Keratinocyte (primary cell): ENCODE measurements around the gene CHERP. TPM values are rescaled to one million over a fixed set of nuclear protein-coding genes. Genes with fewer than 3 reads are reported as not detected.
"Not testable (repeated sequence)": the region's sequence is repeated elsewhere in the genome, so short reads cannot be mapped to it uniquely, and the experiment has no call there.

Source experiments
- DNase-seq: peaks from one replicate; pipeline ENCODE4 v3.0.0-alpha.2; 2011; ENCODE audit warnings: low read depth, missing footprints, low spot score
- FAIRE-seq: peaks from 2 replicates; lab custom pipeline; 2011; peaks lifted over from hg19 to GRCh38; lab: Jason Lieb, UNC
- H2AFZ ChIP-seq: 2 replicates; pipeline ENCODE4 v1.6.0; 2012; ENCODE audit warnings: low read length, control low read depth, inconsistent platforms; ENCODE audit not compliant: control insufficient read depth
- H3K27ac ChIP-seq: 2 replicates; pipeline ENCODE4 v1.5.1; 2011; ENCODE audit warnings: low read length; ENCODE audit not compliant: control insufficient read depth, insufficient read depth
- H3K27me3 ChIP-seq: 3 replicates; pipeline ENCODE4 v1.6.0; 2011; ENCODE audit warnings: low read length; ENCODE audit not compliant: control insufficient read depth, insufficient read depth; ENCODE audit errors: extremely low read depth
- H3K36me3 ChIP-seq, 2 experiments: 2 replicates in 1 of 2; 3 replicates in 1 of 2; pipeline ENCODE4 v1.5.1; 2011; ENCODE audit warnings: low read length in 2 of 2, mild to moderate bottlenecking in 1 of 2; ENCODE audit not compliant: control insufficient read depth in 2 of 2, insufficient read depth in 2 of 2; ENCODE audit errors: extremely low read depth in 1 of 2
- H3K4me1 ChIP-seq: 3 replicates; pipeline ENCODE4 v1.5.1; 2011; ENCODE audit warnings: low read length; ENCODE audit not compliant: control insufficient read depth, insufficient read depth; ENCODE audit errors: extremely low read depth
- H3K4me2 ChIP-seq: 3 replicates; pipeline ENCODE4 v1.6.0; 2011; ENCODE audit warnings: low read depth, low read length; ENCODE audit not compliant: control insufficient read depth, insufficient read depth; ENCODE audit errors: extremely low read depth
- H3K4me3 ChIP-seq, 3 experiments: fragments of 200-600 bp in 1 of 3; sonication (generic) in 1 of 3; 2 replicates in 2 of 3; 3 replicates in 1 of 3; pipeline ENCODE4 v1.5.1; 2011 to 2016; ENCODE audit warnings: low read length in 3 of 3, mild to moderate bottlenecking in 3 of 3, control low read depth in 2 of 3, inconsistent platforms in 1 of 3, low read depth in 1 of 3, mixed read lengths in 1 of 3, mixed run types in 1 of 3, moderate library complexity in 1 of 3; ENCODE audit not compliant: control insufficient read depth in 2 of 3, insufficient read depth in 2 of 3; ENCODE audit errors: extremely low read depth in 1 of 3
- H3K79me2 ChIP-seq: 2 replicates; pipeline ENCODE4 v1.6.0; 2012; ENCODE audit warnings: low read length; ENCODE audit not compliant: control insufficient read depth, insufficient read depth
- H3K9ac ChIP-seq: 3 replicates; pipeline ENCODE4 v1.6.0; 2011; ENCODE audit warnings: low read length; ENCODE audit not compliant: control insufficient read depth, insufficient read depth; ENCODE audit errors: extremely low read depth
- H3K9me1 ChIP-seq: 3 replicates; pipeline ENCODE4 v1.6.0; 2011; ENCODE audit warnings: low read length; ENCODE audit not compliant: control insufficient read depth, insufficient read depth; ENCODE audit errors: extremely low read depth
- H3K9me3 ChIP-seq: 2 replicates; pipeline ENCODE4 v1.5.1; 2012; ENCODE audit warnings: low read depth, low read length; ENCODE audit not compliant: control insufficient read depth
- H4K20me1 ChIP-seq: 3 replicates; pipeline ENCODE4 v1.6.0; 2011; ENCODE audit warnings: low read length; ENCODE audit not compliant: control insufficient read depth, insufficient read depth; ENCODE audit errors: extremely low read depth
- CTCF ChIP-seq, 3 experiments: IDR thresholded peaks in 1 of 3; conservative IDR thresholded peaks in 1 of 3; optimal IDR thresholded peaks in 1 of 3; 2 replicates in 2 of 3; 3 replicates in 1 of 3; pipeline versions ENCODE3 to v1.5.1; 2011; ENCODE audit warnings: low read length in 3 of 3, mild to moderate bottlenecking in 3 of 3, moderate library complexity in 2 of 3, control low read depth in 1 of 3, inconsistent platforms in 1 of 3; ENCODE audit not compliant: insufficient read depth in 2 of 3; ENCODE audit errors: extremely low read depth in 1 of 3
- EZH2 ChIP-seq: IDR thresholded peaks from one replicate; pipeline ENCODE4 v1.6.1; 2012; ENCODE audit warnings: inconsistent platforms, mild to moderate bottlenecking, low read length, moderate library complexity
- dilution Hi-C: fragments of 300-500 bp; cut with MboI; formaldehyde crosslinking; loops from one replicate; pipeline ENCODE4 v1.7.0; 2020; ENCODE audit warnings: low sequenced_read_pairs; ENCODE audit not compliant: extremely low pct_ligation_motif_present
- polyA plus RNA-seq, 5 experiments: library from polyadenylated mRNA; depleted of rRNA in 3 of 5; stranded (reverse) in 3 of 5; stranded (forward) in 1 of 5; unstranded in 1 of 5; fragments of >200 nt; gene quantifications; 1 replicate in 1 of 5; 2 replicates in 3 of 5; 3 replicates in 1 of 5; pipeline versions ENCODE4 v1.2.1 to v1.2.3, GENCODE V29; 2011 to 2012; ENCODE audit warnings: missing spikeins in 2 of 5, low read depth in 1 of 5, low replicate concordance in 1 of 5

Gene CHERP
- polyA plus RNA-seq, 1 donor (not counting 4 experiments of a cell fraction or from before 2014, with no cell fraction given): 3.6 TPM

- H3K27ac ChIP-seq: peak overlapping the region; percentile 45
- FAIRE-seq (no peak), DNase-seq (peak; percentile 61)
- no peak overlapping the region for H2AFZ ChIP-seq
- H3K79me2 ChIP-seq: peaks cover 10% of the 10 kb centered on the region
- no peaks in the 10 kb centered on the region for H3K27me3 ChIP-seq
- no peak for TF ChIP-seq EZH2
- no peak for TF ChIP-seq CTCF (optimal IDR thresholded peaks at IDR 0.05 in 1 of 3, IDR thresholded peaks at IDR 0.05 in 1 of 3, conservative IDR thresholded peaks at IDR 0.05 in 1 of 3; ENCODE audit: extremely low read depth in 1 of 3, insufficient read depth in 2 of 3, low read length in 3 of 3)
- dilution Hi-C loops: no loop called here
- H3K4me1 ChIP-seq: peaks cover 15% of the 10 kb centered on the region
- H3K36me3 ChIP-seq: peaks cover 5 to 12% of the 10 kb centered on the region in 2 experiments
- H3K4me2 ChIP-seq: peak overlapping the region; percentile 17
- H3K9ac ChIP-seq: no peak overlapping the region
- no peaks in the 10 kb centered on the region for H3K9me3 ChIP-seq
- H4K20me1 ChIP-seq: no peaks in the 10 kb centered on the region
- H3K9me1 ChIP-seq: no peaks in the 10 kb centered on the region
- H3K4me3 ChIP-seq: no peak overlapping the region
Observed at GRCh38 chr19:16548956-16549355, 6.7 kb upstream of the CHERP start.

- Histone ChIP-seq H4K20me1 (peaks cover 9% of the 10 kb centered on the region), H3K27me3 (no peaks in the 10 kb centered on the region), H3K9me3 (no peaks in the 10 kb centered on the region), H3K4me2 (no peak overlapping the region), H3K4me3 (no peak overlapping the region), H3K36me3 (peaks cover 2 to 16% of the 10 kb centered on the region in 2 experiments), H3K9ac (no peak overlapping the region), H3K4me1 (peaks cover 27% of the 10 kb centered on the region), H3K27ac (no peak overlapping the region), H3K9me1 (no peaks in the 10 kb centered on the region), H2AFZ (no peak overlapping the region), H3K79me2 (peaks cover 45% of the 10 kb centered on the region)
- DNase-seq (no peak), FAIRE-seq (no peak)
- dilution Hi-C loops: no loop called here
- TF ChIP-seq EZH2: no peak
- no peak for TF ChIP-seq CTCF (optimal IDR thresholded peaks at IDR 0.05 in 1 of 3, IDR thresholded peaks at IDR 0.05 in 1 of 3, conservative IDR thresholded peaks at IDR 0.05 in 1 of 3; ENCODE audit: extremely low read depth in 1 of 3, insufficient read depth in 2 of 3, low read length in 3 of 3)
Observed at GRCh38 chr19:16544473-16545231, 2.4 kb upstream of the CHERP start.

- FAIRE-seq, H2AFZ ChIP-seq, H3K9me3 ChIP-seq, H3K27me3 ChIP-seq, dilution Hi-C loops, H3K9me1 ChIP-seq, H3K27ac ChIP-seq, DNase-seq: not testable (repeated sequence)
- Histone ChIP-seq H3K4me1 (peaks cover 18% of the 10 kb centered on the region), H3K9ac (peak overlapping the region; percentile 94), H3K36me3 (peaks cover 6 to 20% of the 10 kb centered on the region in 2 experiments), H3K4me2 (peak overlapping the region; percentile 70), H3K79me2 (peaks cover 52% of the 10 kb centered on the region), H4K20me1 (peaks cover 14% of the 10 kb centered on the region), H3K4me3 (peak overlapping the region in 1 of 3 experiments; percentile 78)
Observed at GRCh38 chr19:16543734-16544133, 1.5 kb upstream of the CHERP start.
